Activated naive CD8-positive, alpha-beta T cell treated with anti-CD3 and anti-CD28 coated beads, Interleukin-2, amount 10 ng/mL, durations not matched to agents 7 days and 5 days (primary cell): ENCODE results near the gene KCNQ1OT1. TPM values are rescaled to one million over a fixed set of nuclear protein-coding genes. Genes with fewer than 3 reads are reported as not detected.

Experiments
- ATAC-seq: fragments of 150-1000 bp; cut with Tn5 transposase; one replicate; pipeline ENCODE4 v1.10.0; 2021; ENCODE audit warnings: low read depth, moderate library complexity
- POLR2A ChIA-PET: fragments of 350-600 bp; sonication (Branson Sonifier 250); formaldehyde crosslinking; loops from one replicate; lab custom pipeline; 2021; ENCODE audit warnings: antibody characterized with exemption; lab: Charles Lee
- DNase-seq: peaks from one replicate; pipeline ENCODE4 v3.0.0; 2021
- H3K27ac Mint-ChIP-seq: one replicate; pipeline ENCODE4 v1.8.0; 2022; ENCODE audit warnings: mild to moderate bottlenecking, mixed read lengths
- H3K27me3 Mint-ChIP-seq: one replicate; pipeline ENCODE4 v1.8.0; 2022; ENCODE audit warnings: mild to moderate bottlenecking, moderate library complexity, mixed read lengths
- H3K36me3 Mint-ChIP-seq: one replicate; pipeline ENCODE4 v1.8.0; 2021; ENCODE audit warnings: mild to moderate bottlenecking, mixed read lengths
- H3K4me1 Mint-ChIP-seq: one replicate; pipeline ENCODE4 v1.8.0; 2021; ENCODE audit warnings: mixed read lengths
- H3K4me3 Mint-ChIP-seq: one replicate; pipeline ENCODE4 v1.8.0; 2022; ENCODE audit warnings: mild to moderate bottlenecking, moderate library complexity, mixed read lengths
- H3K9me3 Mint-ChIP-seq: one replicate; pipeline ENCODE4 v1.8.0; 2021; ENCODE audit warnings: mixed read lengths
- total RNA-seq, 2 experiments: library from RNA; stranded (reverse); gene quantifications; one replicate each; pipeline ENCODE4 v1.2.3, GENCODE V29; 2021

Gene KCNQ1OT1
- total RNA-seq, 2 experiments from 2014 or later: 0.28 to 0.34 TPM

DNA sequence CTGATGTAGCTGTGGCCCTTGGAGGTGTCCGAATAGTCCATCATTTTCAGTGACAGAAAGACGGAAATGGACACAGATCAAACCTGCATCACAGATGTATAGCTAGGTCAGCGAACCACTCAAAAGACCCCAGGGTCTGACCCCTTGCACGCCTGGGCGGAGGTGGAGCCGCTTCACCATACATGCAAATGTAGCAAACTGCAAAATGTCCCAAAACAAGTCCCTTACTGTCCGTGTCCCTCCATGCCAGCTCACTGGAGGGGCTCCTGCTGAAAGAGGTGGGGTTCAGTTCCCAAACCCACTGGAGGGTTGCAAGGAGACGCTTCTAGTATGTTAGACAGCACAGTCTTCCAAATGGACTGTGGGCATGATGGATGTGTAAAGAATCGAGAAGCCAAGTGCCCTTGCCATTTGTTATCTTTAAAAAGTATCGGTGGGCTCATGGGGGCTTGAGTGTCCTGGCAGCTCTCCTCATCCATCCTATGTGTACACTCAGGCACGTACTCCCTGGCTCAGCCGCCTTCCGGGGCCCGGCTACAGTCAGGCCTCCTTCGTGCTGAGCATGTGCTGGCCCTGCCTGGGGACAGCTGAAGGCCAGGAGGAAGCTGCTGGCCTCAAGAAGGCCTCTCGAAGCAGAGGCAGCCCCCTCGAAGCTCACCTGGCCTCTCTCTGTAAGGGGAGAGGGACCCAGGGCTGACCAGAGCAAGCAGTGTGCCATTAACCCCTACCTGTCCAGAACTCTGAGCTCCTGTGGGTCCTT lies 20.2 kb upstream of the KCNQ1OT1 start:
- ATAC-seq: no peak
- POLR2A ChIA-PET: no interaction called here
- no peaks in the 10 kb centered on the region for H3K36me3 Mint-ChIP-seq
- no peaks in the 10 kb centered on the region for H3K27me3 Mint-ChIP-seq
- no peaks in the 10 kb centered on the region for H3K4me1 Mint-ChIP-seq
- no peaks in the 10 kb centered on the region for H3K9me3 Mint-ChIP-seq
- H3K4me3 Mint-ChIP-seq: no peak overlapping the region
- no peak overlapping the region for H3K27ac Mint-ChIP-seq
- no peak for DNase-seq

DNA sequence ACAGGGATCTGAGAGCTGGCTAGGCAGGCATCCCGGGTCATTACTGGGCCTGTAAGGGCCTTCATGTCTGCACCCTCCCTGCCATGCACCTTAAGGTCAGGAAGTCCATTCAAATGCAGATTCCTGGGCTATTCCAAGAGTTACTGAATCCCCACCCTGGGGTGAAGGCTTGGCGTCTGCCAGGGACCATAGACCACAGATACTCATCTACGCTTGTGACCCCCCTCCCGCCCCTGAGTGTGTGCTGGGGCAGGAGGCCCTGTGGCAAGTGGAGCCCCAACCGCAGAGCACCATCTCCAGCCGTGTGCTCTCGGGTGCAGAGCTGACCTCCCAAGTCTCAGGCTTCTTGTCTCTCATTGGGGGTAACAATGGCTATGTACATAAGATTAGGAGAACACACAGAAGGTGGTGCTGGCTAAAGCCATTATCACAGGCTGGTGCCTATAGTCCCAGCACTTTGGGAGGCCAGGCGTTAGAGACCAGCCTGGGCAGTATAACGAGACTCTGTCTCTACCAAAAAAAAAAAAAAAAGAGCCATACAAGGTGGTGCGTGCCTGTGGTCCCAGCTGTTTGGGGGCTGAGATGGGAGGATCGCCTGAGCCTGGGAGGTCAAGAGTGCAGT lies 19.1 kb upstream of the KCNQ1OT1 start:
- Mint-ChIP-seq H3K4me3 (no peak overlapping the region), H3K4me1 (no peaks in the 10 kb centered on the region), H3K36me3 (no peaks in the 10 kb centered on the region), H3K27me3 (no peaks in the 10 kb centered on the region), H3K27ac (no peak overlapping the region), H3K9me3 (no peaks in the 10 kb centered on the region)
- ATAC-seq (no peak), DNase-seq (no peak)
- POLR2A ChIA-PET: no interaction called here

DNA sequence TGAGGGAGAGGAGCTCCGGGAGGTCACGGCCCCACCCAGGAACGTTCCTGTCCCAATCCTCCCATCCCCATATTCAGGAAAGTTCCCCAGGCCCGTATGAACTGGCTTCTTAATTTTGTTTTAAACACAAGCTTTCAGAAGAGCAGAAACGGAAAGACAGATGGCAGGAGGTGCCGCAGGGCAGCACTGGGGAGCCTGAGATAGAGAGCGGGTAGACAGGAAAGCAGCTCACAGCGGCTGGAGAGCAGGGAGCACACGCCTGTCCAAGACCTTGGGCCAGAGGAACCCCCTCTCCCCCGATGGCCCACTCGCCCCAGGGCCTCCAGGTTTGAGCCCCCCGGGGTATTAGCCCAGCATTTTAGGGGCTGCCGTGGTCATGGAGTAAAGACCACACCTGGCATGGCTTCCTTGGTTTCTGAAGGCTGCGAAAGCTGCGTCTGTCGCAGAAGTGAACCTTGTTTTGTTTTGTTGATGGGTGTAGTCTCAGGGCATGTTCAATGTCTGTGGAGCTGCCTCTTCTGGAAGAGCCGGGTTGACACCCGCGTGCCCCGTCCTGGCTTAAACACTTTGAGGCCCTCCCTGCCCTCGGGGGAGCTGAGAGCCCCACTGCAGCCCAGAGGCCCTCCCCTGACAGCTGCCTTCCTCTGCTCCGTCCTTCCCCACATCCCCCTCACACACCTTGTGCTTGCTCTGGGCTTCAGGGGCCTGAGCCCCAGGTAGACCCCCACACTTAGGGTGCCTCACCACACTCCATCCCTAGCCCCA lies 17.9 kb upstream of the KCNQ1OT1 start:
- no peak overlapping the region for H3K27ac Mint-ChIP-seq
- no peak overlapping the region for H3K4me3 Mint-ChIP-seq
- no peaks in the 10 kb centered on the region for H3K4me1 Mint-ChIP-seq
- no peaks in the 10 kb centered on the region for H3K9me3 Mint-ChIP-seq
- H3K36me3 Mint-ChIP-seq: no peaks in the 10 kb centered on the region
- no peaks in the 10 kb centered on the region for H3K27me3 Mint-ChIP-seq
- no peak for DNase-seq
- POLR2A ChIA-PET: no interaction called here
- no peak for ATAC-seq

DNA sequence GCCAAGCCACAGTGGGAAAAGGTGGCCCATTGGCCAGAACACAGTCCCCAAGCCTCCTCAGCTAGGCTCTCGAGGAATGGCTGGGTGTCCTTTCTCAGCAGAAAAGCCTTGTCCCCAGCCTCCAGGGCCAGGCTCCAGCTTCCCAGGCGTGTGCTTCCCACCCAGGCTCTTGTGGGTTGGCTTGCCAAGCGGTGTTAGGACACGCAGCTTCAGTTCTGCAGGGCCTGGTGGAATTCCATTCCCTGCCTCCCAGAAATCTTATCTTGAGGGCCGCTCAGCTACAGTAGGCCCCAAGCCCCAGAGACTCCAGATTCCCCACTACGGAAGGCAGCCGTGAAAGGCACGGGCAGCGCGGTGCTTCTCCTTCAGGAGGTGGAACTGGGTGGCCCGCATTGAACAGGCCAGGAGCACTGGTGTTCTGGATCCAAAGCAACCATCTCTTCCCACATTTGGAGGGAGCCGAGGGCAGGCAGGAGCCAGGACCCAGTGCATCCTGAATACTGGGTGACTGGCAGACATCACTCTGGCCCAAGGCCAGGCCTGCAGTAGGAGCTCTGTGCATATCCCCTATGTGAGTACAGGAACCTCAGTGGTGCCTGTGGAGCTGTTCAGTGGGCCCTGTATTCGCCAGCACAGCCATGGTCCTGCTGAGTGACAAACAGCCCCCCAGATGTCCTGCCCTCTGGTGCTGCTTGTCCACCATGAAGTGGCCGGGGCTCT lies 16.7 kb upstream of the KCNQ1OT1 start:
- POLR2A ChIA-PET: no interaction called here
- Mint-ChIP-seq H3K27me3 (no peaks in the 10 kb centered on the region), H3K4me3 (no peak overlapping the region), H3K27ac (no peak overlapping the region), H3K9me3 (no peaks in the 10 kb centered on the region), H3K4me1 (no peaks in the 10 kb centered on the region), H3K36me3 (no peaks in the 10 kb centered on the region)
- ATAC-seq: no peak
- no peak for DNase-seq

DNA sequence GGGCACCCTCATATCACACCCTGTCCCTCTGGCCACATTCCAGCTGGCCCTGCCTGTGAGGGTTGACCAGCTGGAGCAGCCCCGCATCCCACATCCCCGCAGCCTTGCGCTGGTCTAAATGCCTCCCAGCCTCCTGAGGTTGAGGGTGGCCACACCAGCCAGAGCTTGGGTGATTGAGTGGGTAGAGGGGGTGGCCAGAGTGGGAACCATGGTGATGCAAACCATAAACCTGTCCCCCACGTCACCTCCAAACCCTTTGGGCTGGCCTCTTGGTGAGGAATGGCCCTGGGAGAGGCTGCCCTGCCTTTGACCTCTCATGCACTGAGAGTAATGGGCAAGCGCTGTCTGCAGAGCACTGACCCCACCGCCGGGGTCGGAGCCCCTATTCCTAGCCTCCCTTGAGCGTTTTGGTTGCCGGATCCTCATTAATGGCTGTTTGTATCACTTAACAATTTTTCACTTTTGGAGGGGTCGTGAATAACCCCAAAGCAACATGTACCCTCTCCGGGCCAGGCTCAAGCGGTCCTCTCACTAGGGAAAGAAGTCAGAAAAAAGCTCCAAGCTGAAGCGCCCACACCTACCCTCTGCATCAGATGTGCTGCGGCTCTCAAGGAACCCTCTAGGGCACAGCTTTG lies 16.0 kb upstream of the KCNQ1OT1 start:
- Mint-ChIP-seq H3K27ac (no peak overlapping the region), H3K4me1 (no peaks in the 10 kb centered on the region), H3K9me3 (no peaks in the 10 kb centered on the region), H3K36me3 (no peaks in the 10 kb centered on the region), H3K4me3 (no peak overlapping the region), H3K27me3 (no peaks in the 10 kb centered on the region)
- ATAC-seq (no peak), DNase-seq (no peak)
- POLR2A ChIA-PET: no interaction called here

DNA sequence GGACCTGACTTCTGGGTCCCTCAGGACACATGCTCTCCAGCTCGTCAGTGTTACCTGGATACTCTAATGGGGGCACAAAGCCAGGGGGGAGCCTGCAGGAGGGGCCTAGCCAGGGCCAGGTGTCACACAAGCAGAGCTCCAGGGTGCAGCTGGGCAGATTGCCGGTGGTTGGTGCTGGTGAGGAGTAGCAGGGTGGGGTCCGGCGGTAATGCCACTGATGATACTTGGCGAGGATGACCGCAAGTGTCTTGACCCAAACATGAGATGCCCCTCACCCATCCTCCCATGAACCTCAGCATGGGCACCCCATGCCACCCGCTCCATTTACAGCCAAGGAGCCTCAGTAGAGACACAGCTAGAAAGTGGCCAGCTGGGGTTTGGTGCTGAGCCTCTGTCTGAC lies 15.1 kb upstream of the KCNQ1OT1 start:
- no peaks in the 10 kb centered on the region for H3K4me1 Mint-ChIP-seq
- peaks cover 2% of the 10 kb centered on the region for H3K36me3 Mint-ChIP-seq
- ATAC-seq: no peak
- POLR2A ChIA-PET: no interaction called here
- no peaks in the 10 kb centered on the region for H3K9me3 Mint-ChIP-seq
- H3K4me3 Mint-ChIP-seq: no peak overlapping the region
- no peaks in the 10 kb centered on the region for H3K27me3 Mint-ChIP-seq
- DNase-seq: no peak
- H3K27ac Mint-ChIP-seq: no peak overlapping the region

DNA sequence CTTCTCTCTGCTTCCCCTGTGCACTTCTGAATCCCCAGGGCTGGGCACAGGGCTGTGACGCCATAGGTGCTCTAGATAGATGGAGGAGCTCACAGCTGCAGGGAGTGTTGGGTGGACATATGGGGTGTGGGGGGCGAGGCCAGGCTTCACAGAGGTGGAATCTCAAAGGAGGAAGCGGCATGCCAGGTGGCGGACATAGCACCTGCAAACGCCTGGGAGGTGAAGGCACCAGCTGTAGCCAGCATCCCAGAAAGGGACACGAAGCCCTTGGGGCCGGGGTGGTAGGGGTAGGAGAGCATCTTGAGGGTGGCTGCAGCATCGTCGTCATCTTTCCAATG lies 14.6 kb upstream of the KCNQ1OT1 start:
- Mint-ChIP-seq H3K27ac (no peak overlapping the region), H3K4me1 (no peaks in the 10 kb centered on the region), H3K36me3 (peaks cover 3% of the 10 kb centered on the region), H3K9me3 (no peaks in the 10 kb centered on the region), H3K4me3 (no peak overlapping the region), H3K27me3 (no peaks in the 10 kb centered on the region)
- POLR2A ChIA-PET: no interaction called here
- ATAC-seq (no peak), DNase-seq (no peak)

DNA sequence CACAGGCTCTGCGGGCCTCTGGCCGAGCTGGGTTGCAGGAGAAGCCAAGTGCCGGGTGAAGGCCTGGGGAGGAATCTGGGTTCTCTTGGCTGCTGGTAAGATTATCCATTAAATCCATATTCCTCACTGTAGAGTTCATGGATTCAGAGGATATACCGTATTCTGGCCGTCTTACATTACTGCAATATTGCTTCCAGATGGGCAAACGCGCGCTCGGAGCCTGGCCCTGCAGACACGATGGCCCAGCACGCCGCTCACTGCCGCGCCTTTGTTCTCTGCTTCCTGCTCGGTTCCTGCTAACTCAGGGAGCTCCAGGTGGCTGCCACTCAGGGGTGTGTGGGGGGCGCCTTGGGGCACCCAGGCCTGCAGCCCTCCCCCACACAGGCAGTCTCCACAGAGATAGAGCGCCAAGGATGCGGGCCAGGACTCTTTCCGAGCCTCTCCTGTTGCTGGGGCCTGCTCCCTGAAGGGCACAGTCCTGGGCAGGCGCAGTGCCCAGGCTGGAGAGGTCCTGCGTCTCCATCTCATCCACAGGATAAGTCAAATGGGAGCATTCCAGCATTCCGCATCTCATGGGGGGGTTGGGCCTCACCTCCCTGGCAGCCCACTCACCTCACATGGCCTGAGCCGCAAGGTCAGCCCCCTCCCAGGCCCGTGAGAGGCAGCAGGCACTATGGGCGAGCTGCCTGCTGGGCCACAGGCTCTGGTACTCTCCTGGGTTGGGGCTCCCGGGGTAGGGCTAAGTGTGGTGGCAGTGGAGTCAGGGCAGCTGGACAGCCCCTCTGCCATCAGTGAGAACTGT lies 14.1 kb upstream of the KCNQ1OT1 start:
- H3K27me3 Mint-ChIP-seq: no peaks in the 10 kb centered on the region
- no peaks in the 10 kb centered on the region for H3K4me1 Mint-ChIP-seq
- DNase-seq (no peak), ATAC-seq (no peak)
- peaks cover 3% of the 10 kb centered on the region for H3K36me3 Mint-ChIP-seq
- H3K9me3 Mint-ChIP-seq: no peaks in the 10 kb centered on the region
- POLR2A ChIA-PET: no interaction called here
- H3K27ac Mint-ChIP-seq: no peak overlapping the region
- no peak overlapping the region for H3K4me3 Mint-ChIP-seq

DNA sequence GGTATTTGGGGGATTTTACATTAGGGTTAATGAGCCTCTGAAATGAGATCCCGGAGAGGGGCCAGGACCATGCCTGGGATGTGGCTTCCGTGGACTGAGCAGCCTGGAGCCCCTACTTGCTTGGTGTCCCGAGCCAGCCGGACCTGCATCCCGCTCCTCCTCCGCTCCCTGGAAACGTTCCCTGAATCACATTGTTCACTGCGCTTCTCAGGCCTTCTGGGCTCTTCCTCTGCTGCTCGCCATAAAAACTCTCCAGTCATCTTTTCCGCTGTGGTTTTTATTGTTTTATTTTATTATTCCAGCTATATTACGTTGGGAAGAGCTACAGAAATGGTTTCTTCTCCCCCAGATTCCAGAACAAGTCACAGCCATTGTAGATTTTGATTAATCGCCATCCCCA lies 13.3 kb upstream of the KCNQ1OT1 start:
- ATAC-seq (no peak), DNase-seq (no peak)
- H3K4me1 Mint-ChIP-seq: no peaks in the 10 kb centered on the region
- no peak overlapping the region for H3K4me3 Mint-ChIP-seq
- no peak overlapping the region for H3K27ac Mint-ChIP-seq
- no peaks in the 10 kb centered on the region for H3K27me3 Mint-ChIP-seq
- H3K9me3 Mint-ChIP-seq: no peaks in the 10 kb centered on the region
- peaks cover 3% of the 10 kb centered on the region for H3K36me3 Mint-ChIP-seq
- POLR2A ChIA-PET: no interaction called here

DNA sequence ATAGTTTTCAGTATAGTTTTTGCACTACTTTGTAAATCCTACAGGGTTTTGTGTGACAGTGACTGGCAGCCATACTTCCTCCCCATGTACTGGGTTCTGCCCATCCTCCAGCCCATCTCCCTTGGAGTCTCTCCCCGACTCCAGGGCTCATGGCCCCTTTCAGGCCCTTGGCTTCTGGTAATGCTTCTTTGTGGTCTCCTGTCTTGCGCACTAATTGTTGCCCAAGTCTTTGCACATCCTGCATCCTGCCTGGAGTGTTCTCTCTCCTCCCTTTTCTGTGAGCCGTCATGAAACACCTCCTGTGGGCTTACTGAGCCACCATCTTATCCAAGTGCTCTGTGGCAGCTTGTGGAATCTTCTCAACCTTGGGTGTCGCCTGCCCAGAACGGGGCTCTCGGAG lies 11.4 kb upstream of the KCNQ1OT1 start:
- Mint-ChIP-seq H3K27ac (no peak overlapping the region), H3K36me3 (peaks cover 3% of the 10 kb centered on the region), H3K27me3 (no peaks in the 10 kb centered on the region), H3K4me1 (no peaks in the 10 kb centered on the region), H3K4me3 (no peak overlapping the region), H3K9me3 (peaks cover under 1% of the 10 kb centered on the region)
- POLR2A ChIA-PET: no interaction called here
- DNase-seq: no peak
- no peak for ATAC-seq

DNA sequence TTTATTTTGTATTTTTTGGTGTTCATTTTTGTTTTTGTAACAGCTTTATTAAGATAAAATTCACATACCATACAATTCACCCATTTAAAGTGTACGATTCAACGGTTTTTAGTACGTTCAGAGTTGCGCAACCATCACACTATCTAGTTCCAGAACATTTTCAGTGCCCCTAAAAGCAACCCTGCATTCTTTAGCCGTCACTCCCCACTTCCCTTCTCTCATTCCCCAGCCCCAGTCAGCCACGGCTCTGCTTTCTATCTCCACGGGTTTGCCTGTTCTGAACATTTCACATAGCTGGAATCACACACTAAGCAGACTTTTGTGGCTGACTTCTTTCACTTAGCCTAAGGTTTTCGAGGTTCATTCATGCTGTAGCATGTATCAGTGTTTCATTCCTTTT lies 9.6 kb upstream of the KCNQ1OT1 start:
- POLR2A ChIA-PET: no interaction called here
- no peak for DNase-seq
- H3K27me3 Mint-ChIP-seq: no peaks in the 10 kb centered on the region
- H3K9me3 Mint-ChIP-seq: peaks cover 7% of the 10 kb centered on the region
- H3K4me3 Mint-ChIP-seq: no peak overlapping the region
- no peaks in the 10 kb centered on the region for H3K4me1 Mint-ChIP-seq
- H3K27ac Mint-ChIP-seq: no peak overlapping the region
- peaks cover 8% of the 10 kb centered on the region for H3K36me3 Mint-ChIP-seq
- ATAC-seq: no peak

DNA sequence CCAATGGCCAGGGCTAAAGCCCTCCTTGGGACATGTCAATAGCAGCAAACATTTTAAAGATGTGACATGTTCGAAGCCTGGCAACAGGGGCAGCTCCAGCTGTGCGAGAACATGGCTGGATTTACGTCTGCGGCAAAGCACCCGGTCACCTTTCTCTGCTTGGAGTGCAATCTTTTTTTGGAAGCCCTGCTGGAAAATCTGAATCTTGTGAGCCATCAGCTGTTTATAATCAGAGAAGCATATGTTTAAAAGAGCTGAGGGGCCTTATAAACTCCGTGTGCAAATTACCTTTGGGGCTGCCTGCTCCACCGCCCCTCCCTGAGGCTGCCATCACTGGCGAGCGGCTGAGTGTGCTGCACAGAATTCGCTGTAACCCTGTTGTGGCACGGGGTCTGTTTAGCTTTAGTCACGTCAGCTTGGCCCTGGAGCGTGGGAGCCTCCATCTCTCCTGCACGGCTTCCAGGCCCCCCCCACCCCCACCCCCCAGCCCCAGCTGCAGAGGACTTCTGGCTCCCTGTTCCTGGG lies 9.0 kb upstream of the KCNQ1OT1 start:
- Mint-ChIP-seq H3K4me3 (no peak overlapping the region), H3K36me3 (peaks cover 8% of the 10 kb centered on the region), H3K9me3 (peaks cover 7% of the 10 kb centered on the region), H3K27ac (no peak overlapping the region), H3K4me1 (no peaks in the 10 kb centered on the region), H3K27me3 (no peaks in the 10 kb centered on the region)
- POLR2A ChIA-PET: no interaction called here
- no peak for DNase-seq
- ATAC-seq: no peak
